GM12874 (cell line): ENCODE results near the gene GDPD5.

Experiments
- TF ChIP-seq, protein P1 (sequence below): IDR thresholded peaks from 2 replicates; pipeline ENCODE4 v1.5.1; 2011; ENCODE audit warnings: low read depth, mild to moderate bottlenecking, control low read depth, low read length, moderate library complexity; ENCODE audit not compliant: insufficient read depth

The GDPD5 gene

DNA sequence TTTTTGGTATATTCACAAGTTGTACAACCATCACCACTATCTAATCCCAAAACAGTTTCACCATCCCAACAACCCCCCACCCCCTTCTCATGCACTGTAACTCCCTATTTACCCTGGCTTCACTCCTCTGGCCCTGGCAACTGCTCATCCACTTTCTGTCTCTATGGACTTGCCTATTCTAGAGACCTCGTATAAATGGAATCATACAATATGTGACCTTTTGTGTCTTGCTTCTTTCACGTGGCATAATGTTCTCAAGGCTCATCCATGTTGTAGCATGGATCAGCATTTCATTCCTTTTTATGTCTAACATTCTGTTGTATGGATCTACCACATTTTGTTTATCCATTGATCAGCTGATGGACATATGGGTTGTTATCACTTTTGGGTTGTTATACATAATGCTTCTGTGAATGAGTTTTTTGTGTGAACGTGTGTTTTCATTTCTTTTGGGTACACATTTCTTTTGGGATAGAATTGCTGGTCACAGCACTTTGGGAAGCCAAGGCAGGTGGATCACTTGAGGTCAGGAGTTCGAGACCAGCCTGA lies 46.1 kb downstream of the GDPD5 start:
- TF ChIP-seq, protein P1, sequence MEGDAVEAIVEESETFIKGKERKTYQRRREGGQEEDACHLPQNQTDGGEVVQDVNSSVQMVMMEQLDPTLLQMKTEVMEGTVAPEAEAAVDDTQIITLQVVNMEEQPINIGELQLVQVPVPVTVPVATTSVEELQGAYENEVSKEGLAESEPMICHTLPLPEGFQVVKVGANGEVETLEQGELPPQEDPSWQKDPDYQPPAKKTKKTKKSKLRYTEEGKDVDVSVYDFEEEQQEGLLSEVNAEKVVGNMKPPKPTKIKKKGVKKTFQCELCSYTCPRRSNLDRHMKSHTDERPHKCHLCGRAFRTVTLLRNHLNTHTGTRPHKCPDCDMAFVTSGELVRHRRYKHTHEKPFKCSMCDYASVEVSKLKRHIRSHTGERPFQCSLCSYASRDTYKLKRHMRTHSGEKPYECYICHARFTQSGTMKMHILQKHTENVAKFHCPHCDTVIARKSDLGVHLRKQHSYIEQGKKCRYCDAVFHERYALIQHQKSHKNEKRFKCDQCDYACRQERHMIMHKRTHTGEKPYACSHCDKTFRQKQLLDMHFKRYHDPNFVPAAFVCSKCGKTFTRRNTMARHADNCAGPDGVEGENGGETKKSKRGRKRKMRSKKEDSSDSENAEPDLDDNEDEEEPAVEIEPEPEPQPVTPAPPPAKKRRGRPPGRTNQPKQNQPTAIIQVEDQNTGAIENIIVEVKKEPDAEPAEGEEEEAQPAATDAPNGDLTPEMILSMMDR = no peak

DNA sequence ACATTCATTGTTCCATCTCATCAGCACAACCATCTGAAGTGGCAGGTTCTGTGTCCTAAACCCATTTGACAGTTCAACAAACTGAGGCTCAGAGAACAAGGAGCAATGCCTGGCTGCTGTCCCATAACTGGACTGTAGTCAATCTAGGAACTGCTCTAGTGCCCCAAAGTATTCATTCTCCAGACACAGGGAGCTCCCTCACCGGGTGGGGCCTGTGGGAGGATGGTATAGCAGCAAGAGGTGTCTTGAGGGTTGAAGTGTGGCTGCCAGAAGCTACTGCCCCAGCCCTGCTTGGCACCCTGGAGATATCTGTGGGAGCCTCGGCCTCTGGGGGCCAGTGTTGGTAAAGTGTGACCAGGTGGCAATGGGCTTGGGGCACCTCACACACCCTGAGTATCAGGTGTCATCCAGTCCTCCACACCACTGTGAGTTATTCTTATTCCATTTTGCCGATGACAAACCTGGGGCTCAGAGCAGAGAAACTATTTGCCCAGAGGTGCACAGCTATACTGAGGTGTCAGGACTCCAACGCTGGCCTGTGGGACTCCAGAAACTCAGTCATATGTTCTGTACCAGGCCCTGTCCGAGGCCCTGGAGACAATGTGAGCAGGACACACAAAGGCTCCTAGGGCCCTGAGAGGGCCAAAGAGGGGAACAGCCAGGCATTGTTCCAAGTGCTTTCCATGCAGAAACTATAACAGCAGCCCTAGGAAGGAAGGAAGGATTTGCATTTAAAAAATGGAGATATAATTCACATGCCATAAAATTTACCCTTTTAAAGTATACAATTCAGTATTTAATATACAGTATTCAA lies 46.8 kb downstream of the GDPD5 start:
- TF ChIP-seq, protein P1 = no peak

DNA sequence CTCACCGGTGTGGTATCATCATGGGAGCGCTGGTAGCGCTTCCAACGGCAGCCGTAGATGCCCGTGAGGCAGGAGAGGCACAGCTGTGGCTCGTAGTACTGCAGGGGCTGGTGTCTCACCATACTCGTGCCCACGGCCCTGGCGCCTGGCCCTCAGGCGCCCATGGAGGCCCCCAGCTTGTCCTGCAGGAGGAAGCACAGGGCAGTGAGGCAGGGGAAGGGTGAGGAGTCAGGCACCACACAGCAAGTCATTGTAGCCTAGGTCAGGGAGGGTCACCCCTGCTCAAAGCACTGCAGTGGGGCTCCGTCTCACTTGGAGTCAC lies 48.2 kb downstream of the GDPD5 start:
- TF ChIP-seq, protein P1 = no peak

DNA sequence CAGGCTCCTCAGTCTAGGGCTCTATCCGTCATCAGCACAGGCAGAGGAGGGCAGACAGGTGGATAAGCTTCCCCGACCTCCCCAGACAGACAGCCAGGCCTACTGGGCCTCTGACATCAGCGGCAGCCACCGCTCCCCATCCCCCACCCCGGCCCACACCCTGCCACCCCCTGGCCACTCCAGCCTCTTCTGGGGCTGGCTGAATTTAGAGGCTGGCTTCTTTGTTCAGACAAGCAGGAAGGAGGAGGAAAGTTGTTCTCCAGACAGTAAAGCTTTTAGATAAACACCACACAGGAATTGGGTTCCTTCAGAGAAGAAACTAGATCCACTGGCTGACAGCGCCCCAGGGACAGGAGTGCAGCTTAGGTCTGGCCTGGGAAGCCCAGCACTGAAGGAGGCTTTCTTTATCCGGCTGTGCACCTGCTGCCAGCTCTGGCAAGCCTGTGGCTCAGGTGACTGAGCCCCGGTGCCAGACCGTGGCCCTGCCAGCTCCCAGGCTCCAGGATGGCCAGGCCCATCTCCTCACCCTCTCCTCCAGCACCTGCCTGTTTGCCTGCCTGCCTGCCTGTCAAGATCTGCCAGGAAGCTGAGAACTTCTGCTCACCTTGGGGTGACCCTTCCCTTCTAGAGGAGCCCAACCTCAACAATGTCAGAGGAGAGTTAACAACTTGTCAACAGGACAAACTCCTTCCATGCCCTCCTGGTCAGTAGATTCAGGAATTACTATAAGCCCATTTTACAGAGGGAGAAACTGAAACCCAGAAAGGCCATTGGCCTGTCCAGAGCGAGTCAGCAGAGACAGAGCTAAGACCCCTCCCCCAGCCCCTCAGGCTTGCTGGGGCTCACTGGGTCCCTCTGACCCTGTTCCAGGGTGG lies 48.8 kb downstream of the GDPD5 start:
- TF ChIP-seq, protein P1 = no peak

DNA sequence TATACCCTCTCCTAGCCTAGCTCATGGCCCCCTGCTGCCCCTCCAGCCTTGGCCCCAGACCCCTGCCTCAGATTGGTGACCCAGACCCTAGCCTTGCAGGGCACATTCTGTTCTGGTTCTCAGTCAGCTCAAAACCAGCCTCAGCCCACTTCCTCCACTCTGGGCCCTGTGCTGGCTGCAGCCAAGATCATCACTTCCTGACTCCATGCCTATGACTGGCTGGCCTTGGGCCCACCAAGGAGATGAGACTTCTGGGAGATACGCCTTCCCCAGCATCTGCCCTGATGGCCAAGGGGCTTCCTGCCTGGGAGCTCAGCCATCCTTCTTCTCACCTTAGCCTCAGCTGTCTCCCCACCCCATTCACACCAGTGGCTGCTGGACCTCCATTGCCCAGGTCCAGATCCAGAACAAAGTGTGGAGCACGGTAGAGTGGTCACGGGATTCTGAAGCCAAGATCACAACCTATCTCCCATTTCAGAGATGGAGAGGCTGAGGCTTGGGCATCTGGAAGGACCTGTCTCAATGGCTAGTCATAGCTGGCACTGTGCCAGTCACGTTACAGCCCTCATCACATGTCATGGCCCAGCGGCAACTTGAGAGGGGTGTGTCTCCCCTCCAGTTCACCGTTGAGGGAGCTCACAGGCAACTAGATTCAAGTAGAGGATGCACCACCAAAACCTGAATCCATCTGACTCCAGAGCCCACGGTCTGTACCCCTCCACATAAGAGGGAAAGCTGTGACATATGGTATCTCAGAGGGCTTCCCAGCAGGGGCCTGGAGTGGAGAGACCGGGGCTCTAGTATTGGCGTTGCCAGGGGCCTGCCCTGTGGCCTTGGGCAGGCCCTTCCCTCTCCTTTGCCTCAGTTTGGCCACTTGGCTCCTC lies 49.7 kb downstream of the GDPD5 start:
- TF ChIP-seq, protein P1 = no peak

DNA sequence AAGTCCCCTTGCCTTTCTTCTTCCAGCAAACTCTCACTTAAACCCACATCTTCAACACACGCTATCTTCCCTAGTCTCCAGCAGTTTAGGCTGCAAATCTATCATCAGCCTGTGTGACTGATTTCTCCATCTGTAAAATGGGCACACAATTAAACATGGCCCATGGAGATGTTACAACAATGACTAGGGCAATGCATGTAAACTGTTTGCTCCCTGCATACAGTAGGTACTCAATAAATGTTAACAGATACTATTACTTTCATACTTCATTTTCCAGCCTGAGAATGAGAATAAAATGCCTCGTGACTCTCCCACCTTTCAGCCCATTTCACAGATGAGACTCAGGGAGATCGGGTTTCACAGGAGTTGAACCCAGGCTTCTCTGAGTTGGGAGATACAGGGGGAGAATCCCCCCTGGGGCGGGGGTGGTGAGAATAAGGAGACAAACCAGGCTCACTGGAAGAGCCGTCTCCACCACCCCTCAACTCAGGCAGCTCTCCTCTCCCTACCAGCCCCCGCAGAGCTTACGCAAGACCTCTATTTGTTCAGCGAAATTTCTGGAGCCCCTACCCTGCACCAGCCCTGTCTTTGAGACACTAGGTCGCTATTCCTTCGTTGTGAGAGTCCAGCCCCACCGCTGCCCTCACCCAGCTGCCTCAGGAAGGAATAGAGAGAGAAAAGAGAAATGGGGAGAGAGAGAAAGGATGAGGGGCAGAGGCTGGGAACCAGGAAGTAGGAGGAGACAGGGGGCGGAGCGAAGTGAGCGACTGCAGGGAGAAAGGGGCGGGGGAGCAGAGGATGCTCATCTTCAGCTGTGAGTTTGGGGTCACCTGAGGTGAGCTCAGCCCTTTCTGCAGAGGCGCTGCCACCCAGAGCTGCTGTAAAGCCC lies 50.6 kb downstream of the GDPD5 start:
- TF ChIP-seq, protein P1 = no peak
